22Rv1 (cell line): ENCODE data around the gene IFNLR1.

Experiments used
- H3K27ac ChIP-seq: fragments of 450-650 bp; 2 replicates; pipeline ENCODE4 v1.5.1; 2017
- ZFX ChIP-seq: fragments of 450-650 bp; IDR thresholded peaks from 2 replicates; pipeline ENCODE4 v1.6.1; 2017; ENCODE audit warnings: antibody characterized with exemption, borderline replicate concordance
- TF ChIP-seq, protein P1 (sequence below): fragments of 450-650 bp; IDR thresholded peaks from 2 replicates; pipeline ENCODE4 v1.5.1; 2017; ENCODE audit warnings: mild to moderate bottlenecking

IFNLR1 gene

DNA sequence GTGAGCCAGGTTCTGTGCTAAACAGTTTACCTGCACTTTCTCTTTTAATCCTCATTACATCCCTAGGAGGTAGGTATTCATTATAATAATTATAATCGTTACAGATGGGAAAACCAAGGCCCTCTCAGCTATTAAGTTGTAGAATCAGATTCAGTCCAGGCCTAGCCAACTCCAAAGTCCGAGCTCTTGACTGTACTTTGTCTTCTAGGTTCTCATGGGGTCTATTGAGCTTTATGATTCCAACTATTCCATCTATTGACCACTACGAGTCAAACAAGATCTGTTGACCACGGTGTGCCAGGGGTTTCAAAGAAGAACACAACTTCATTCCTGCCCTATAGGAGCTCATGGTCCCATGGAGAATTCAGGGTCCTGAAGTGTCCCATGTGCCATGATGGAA, 2.0 kb downstream of the IFNLR1 start:
- H3K27ac ChIP-seq = no peak overlapping the region

DNA sequence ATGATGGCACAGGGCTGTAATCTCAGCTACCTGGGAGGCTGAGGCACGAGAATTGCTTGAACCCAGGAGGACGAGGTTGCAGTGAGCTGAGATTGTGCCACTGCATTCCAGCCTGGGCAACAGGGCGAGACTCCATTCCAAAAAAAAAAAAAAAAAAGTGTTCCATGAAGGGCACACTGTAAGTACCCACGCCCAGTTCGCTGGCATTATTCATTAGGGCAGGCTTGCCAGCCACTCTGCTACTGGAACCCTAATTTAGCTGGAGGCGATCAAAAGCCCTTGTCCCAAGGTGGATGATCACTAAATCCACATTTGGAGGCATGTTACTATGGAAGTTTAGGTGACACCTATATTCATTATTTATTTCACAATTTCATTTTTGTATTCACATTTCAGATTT, 5.0 kb downstream of the IFNLR1 start:
- TF ChIP-seq, protein P1, sequence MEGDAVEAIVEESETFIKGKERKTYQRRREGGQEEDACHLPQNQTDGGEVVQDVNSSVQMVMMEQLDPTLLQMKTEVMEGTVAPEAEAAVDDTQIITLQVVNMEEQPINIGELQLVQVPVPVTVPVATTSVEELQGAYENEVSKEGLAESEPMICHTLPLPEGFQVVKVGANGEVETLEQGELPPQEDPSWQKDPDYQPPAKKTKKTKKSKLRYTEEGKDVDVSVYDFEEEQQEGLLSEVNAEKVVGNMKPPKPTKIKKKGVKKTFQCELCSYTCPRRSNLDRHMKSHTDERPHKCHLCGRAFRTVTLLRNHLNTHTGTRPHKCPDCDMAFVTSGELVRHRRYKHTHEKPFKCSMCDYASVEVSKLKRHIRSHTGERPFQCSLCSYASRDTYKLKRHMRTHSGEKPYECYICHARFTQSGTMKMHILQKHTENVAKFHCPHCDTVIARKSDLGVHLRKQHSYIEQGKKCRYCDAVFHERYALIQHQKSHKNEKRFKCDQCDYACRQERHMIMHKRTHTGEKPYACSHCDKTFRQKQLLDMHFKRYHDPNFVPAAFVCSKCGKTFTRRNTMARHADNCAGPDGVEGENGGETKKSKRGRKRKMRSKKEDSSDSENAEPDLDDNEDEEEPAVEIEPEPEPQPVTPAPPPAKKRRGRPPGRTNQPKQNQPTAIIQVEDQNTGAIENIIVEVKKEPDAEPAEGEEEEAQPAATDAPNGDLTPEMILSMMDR = no peak
- TF ChIP-seq ZFX = no peak
- no peak overlapping the region for H3K27ac ChIP-seq

More for the DNA sequence above, 2.0 kb downstream of the IFNLR1 start:
- no peak for TF ChIP-seq ZFX
- TF ChIP-seq, protein P1 = no peak

DNA sequence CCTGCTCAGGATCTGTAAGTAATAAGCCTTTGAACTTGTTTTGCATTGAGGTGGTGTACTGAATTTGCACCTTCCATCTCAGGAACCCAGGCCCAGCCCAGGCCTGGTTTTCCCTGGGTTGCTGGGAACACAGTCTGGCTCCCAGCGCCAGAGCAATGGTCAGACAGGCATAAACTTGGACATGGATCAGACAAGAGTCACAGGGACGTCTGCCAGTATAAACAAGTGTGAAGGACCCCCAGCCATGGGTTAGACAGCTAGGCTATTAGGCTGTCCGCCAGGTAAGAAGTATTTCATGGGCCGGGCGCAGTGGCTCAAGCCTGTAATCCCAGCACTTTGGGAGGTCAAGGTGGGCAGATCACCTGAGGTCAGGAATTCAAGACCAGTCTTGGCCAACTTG, 5.5 kb downstream of the IFNLR1 start:
- no peak for TF ChIP-seq ZFX
- TF ChIP-seq, protein P1 = no peak
- H3K27ac ChIP-seq = no peak overlapping the region

DNA sequence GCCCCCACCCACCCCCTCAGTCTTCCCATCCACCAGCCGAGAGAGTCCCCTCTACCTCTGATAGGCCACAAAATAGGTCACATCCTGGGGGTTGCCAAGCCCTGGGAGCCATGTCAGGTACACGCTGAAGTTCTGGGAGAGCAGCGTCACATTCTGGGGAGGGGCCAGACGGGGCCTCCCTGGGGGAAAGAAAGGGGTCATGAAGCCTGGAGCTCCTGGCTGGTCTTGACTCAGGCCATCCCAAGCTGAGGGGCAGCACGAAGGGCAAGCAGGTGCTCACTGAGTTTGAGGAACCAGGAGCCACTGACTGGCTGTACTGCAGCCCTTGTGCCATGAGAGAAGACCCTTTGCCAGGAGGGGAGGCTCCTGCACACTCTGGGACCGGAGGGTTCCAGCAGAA, 6.4 kb downstream of the IFNLR1 start:
- H3K27ac ChIP-seq = no peak overlapping the region
- TF ChIP-seq, protein P1 = no peak
- no peak for TF ChIP-seq ZFX

DNA sequence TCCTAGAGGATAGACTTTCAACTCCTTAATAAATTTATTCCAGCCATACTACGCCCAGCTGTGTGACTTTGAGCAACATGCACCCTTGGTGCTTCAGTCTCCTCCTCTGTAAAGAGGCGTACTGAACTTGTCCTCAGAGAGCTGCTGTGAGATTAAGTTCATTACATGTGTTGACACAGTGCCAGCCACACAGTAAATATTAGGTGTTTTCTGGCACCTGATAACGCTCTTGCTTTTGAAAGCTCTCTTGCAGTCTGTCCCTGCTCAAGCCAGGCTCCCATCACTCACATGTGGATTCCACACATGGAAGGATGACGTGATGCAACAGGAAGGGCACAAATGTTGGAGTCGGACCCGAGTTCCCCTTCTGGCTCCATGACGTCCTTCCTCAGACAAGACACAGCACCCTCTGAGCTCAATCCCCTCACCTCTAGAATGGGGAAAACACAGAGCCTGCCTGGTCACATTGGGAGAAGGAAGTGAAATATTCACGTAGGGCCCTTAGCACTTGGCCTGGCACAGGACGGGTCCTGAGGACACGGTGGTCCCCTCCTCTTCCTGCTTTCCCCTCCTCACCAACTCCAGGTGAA, 7.7 kb downstream of the IFNLR1 start:
- TF ChIP-seq, protein P1 = no peak
- no peak for TF ChIP-seq ZFX
- H3K27ac ChIP-seq = no peak overlapping the region

DNA sequence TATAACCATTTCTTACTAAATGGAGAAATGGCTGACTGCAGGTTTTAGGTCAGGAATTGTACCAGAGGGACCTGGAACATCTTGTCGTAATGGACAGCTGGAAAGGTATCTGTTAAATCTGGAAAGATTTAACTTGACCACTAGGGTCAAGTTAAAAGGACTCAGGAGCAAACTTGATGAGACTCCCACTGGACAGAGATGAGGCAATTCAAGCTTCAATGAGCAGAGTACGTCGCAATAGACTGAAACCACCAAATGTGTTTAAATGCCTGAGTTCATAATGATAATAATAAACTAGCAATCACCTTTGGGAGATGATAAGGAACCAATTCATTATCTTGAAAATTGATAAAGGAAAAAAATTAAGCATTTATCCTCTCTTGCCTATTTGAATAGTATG, 8.7 kb downstream of the IFNLR1 start:
- no peak for TF ChIP-seq ZFX
- TF ChIP-seq, protein P1 = no peak
- H3K27ac ChIP-seq = no peak overlapping the region

DNA sequence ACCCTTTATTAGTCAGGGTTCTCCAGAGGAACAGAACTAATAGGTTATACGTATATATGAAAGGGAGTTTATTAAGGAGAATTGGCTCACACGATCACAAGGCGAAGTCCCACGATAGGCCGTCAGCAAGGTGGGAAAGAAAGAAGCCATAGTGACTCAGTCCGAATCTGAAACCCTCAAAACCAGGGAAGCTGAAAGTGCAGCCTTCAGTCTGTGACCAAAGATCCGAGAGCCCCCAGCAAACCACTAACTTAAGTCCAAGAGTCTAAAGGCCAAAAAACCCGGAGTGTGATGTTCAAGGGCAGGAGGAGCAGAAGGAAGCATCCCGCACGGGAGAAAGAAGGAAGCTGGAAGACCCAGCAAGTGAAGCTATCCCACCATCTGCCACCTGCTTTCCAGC, 9.9 kb downstream of the IFNLR1 start:
- TF ChIP-seq, protein P1 = no peak
- TF ChIP-seq ZFX = no peak
- no peak overlapping the region for H3K27ac ChIP-seq
